ENCODE measurements around the gene CSRP1.
"Not testable (repeated sequence)": the region's sequence is repeated elsewhere in the genome, so short reads cannot be mapped to it uniquely, and the experiment has no call there.

CSRP1 gene

DNA sequence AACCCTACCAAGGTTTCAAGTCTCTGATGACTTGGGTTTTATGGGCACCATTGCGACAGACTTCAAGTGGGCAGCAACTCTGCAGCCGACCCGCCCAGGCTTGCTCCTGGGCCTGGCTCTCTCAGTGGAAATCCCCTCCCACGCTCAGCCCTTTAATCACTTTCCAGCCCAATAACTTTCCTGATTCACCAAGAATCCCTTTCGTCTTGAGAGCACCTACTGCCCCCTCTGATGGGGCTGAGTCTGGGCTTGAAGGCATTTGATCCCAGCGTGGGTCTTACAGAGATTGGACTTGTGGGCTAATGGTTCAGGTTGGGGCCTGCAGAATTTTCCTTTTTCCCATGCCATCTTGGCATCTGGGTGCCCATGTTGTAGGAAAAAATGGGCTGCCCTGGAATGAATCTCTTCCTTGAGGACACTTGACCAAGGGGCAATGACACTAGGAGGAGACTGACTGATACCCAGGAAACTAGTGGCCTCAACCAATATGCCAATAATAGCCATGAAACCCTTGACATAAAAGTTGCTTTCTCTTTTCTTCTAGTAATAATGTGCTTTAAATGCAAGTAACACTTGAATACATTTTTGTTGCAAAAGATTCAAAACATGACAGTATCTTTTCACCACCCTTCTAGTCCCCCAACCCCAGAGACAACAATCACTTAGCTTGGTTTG is 30.1 kb downstream of the CSRP1 start:
- H3K9me3 ChIP-seq, result no peaks in the 10 kb centered on the region
- in situ Hi-C loops (cut with MboI; ENCODE audit: low sequenced_read_pairs), result no loop called here
- no peak for DNase-seq (ENCODE audit: low spot score in 2 of 2)
- H3K27me3 ChIP-seq (ENCODE audit: low read depth), result no peaks in the 10 kb centered on the region
- H3K4me1 ChIP-seq, result peaks cover 12% of the 10 kb centered on the region
- no peak overlapping the region for H3K4me3 ChIP-seq
- H3K36me3 ChIP-seq (replicated peaks), result no peaks in the 10 kb centered on the region

DNA sequence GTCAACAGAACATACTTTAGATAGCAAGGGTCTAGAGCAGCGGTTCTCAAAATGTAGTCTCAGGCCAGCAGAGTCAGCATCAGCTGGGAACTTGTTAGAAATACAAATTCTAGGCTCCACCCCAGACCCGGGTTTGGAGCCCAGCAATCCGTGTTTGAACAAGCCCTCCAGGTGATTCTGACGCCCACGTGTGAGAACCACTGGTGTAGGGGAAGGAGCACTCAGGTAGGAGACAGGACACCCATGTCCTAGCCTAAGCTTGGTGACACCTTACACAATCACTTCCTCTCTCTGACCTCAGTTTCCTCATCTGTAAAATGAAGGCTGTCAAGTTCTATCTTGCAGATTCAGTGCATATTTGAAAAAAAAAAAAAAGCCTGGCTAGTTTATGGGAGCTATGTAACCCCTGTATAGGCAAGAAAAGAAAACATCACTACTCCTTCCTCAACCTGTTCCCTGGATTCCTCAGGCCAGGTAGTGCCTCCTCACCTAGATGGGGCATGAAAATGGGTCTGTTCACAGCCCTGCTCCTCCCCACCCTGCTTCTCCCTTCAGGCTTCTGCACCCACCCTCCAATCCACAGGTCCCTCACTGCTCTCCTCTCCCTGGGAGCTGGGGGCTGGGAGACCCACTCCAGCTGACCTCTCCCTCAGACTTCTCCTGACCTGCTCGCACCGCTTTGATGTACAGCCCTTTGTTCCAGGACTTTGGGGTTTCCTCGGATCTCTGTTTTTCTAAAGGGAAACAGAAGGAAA is 30.8 kb downstream of the CSRP1 start:
- Histone ChIP-seq H3K4me1 (peaks cover 8% of the 10 kb centered on the region), H3K36me3 (replicated peaks) (no peaks in the 10 kb centered on the region), H3K9me3 (no peaks in the 10 kb centered on the region), H3K27me3 (ENCODE audit: low read depth) (no peaks in the 10 kb centered on the region), H3K4me3 (no peak overlapping the region)
- DNase-seq (ENCODE audit: low spot score in 2 of 2), result no peak
- in situ Hi-C loops (cut with MboI; ENCODE audit: low sequenced_read_pairs), result no loop called here

DNA sequence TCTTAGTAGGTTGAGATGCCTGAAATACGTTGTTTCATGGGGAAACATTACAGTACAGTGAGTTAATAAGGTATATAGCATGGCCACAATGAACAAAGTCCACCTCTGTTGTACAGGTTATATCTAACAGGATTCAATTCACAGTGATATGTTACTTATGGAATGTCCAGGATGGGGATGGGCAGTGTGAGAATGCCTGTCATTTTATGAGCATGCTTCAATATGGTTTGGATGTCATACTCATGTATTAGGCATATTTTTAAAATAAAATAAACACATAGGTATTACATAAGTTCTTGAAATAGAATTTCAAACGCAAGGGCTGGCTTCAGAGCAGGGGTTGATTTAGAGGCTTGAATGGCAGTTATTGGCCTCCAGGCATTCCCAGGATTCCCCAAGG is 31.8 kb downstream of the CSRP1 start:
- in situ Hi-C loops (cut with MboI; ENCODE audit: low sequenced_read_pairs), result no loop called here

DNA sequence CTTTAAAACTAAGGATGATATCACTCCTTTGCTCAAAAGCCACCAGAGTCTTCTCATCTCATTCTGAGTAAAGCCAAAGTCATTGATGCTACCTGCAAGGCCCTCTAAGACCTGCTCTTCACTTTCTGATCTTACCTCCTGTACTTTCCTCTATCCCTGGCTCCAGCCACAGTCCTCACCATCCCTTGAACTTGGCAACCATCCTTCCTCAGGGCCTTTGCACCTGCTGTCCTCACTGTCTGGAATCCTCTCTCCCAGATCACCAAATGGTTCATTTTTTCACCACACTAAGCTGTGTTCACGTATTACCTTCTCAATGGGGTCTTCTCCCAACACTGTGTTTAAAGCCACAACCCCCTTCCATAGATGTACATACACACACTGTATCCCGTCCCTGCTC is 33.6 kb downstream of the CSRP1 start:
- H3K27me3 ChIP-seq (ENCODE audit: low read depth), result no peaks in the 10 kb centered on the region
- no peaks in the 10 kb centered on the region for H3K9me3 ChIP-seq
- in situ Hi-C loops (cut with MboI; ENCODE audit: low sequenced_read_pairs), result no loop called here
- peaks cover 2% of the 10 kb centered on the region; the same call in 1 of the 2 replicates for H3K4me1 ChIP-seq
- no peak overlapping the region for H3K4me3 ChIP-seq
- DNase-seq (ENCODE audit: low spot score in 2 of 2), result no peak
- H3K36me3 ChIP-seq (replicated peaks), result no peaks in the 10 kb centered on the region

More for the DNA sequence above, 31.8 kb downstream of the CSRP1 start:
- no peak for DNase-seq (ENCODE audit: low spot score in 2 of 2)
- Histone ChIP-seq H3K27me3 (ENCODE audit: low read depth) (no peaks in the 10 kb centered on the region), H3K36me3 (replicated peaks) (no peaks in the 10 kb centered on the region), H3K9me3 (no peaks in the 10 kb centered on the region), H3K4me1 (peaks cover 3% of the 10 kb centered on the region; the same call in 1 of the 2 replicates), H3K4me3 (no peak overlapping the region)

DNA sequence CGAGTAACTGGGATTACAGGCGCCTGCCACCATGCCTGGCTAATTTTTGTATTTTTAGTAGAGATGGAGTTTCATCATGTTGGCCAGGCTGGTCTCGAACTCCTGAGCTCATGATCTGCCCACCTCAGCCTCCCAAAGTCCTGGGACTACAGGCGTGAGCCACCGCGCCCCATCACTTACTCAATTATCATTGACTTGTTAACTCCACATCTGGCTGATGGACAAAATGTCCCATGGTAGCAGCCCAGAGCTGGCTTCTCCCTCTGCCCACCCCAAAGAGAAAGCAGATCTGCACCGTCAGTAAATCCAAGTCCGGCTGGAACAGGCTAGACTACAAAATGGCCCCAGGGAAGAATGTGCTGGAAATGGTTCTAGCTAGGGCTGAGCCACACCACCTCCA is 34.6 kb downstream of the CSRP1 start:
- H3K27me3 ChIP-seq (ENCODE audit: low read depth); DNase-seq (ENCODE audit: low spot score in 2 of 2); in situ Hi-C loops (cut with MboI; ENCODE audit: low sequenced_read_pairs): not testable (repeated sequence)

DNA sequence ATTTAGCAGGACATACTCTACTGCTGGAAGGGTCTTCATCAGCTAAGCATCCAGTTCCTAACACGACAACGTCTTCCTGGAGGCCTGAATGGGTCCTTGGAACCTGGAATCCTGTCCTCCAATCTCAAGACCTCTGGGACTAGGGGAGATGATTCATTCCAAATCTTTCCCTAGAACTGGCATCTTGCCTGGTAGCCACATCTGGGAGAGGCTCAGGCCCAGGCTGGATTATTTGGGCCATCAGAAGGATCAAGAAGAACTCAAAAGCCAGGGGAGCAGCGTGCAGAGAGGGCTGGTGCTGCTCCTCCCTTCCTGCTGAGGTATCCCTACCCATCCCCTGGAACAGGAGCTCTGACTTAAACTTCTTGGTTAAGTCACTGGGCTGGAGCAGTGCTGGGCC is 35.2 kb downstream of the CSRP1 start:
- no peaks in the 10 kb centered on the region for H3K27me3 ChIP-seq (ENCODE audit: low read depth)
- no peaks in the 10 kb centered on the region for H3K36me3 ChIP-seq (replicated peaks)
- H3K9me3 ChIP-seq, result no peaks in the 10 kb centered on the region
- no peak overlapping the region for H3K4me3 ChIP-seq
- in situ Hi-C loops (cut with MboI; ENCODE audit: low sequenced_read_pairs), result no loop called here
- no peak for DNase-seq (ENCODE audit: low spot score in 2 of 2)
- H3K4me1 ChIP-seq, result peaks cover 2% of the 10 kb centered on the region; the same call in 1 of the 2 replicates

More for the DNA sequence above, 34.6 kb downstream of the CSRP1 start:
- H3K4me1 ChIP-seq; H3K4me3 ChIP-seq; H3K36me3 ChIP-seq (replicated peaks); H3K9me3 ChIP-seq: not testable (repeated sequence)

DNA sequence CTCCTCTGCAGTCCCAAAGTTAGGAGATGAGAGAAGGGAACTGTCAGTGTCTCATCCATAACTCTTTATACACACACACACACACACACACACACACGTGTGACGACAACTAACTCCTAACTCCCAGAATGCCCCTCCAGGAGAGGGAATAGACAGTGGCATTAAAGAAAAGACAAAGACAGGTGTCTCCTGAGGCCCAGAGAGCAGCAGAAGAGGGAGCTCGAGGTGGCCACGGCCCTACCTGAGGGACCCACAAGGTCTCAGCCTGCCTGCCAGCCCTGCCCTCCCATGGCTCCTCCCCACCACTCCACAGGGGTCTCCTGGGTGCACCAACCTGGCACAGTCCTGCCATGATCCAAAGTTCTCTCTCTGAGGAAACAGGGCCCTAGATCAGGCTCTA is 36.3 kb downstream of the CSRP1 start:
- in situ Hi-C loops (cut with MboI; ENCODE audit: low sequenced_read_pairs), result no loop called here
- Histone ChIP-seq H3K4me3 (no peak overlapping the region), H3K9me3 (no peaks in the 10 kb centered on the region), H3K4me1 (peaks cover 2% of the 10 kb centered on the region; the same call in 1 of the 2 replicates), H3K36me3 (replicated peaks) (no peaks in the 10 kb centered on the region), H3K27me3 (ENCODE audit: low read depth) (no peaks in the 10 kb centered on the region)
- no peak for DNase-seq (ENCODE audit: low spot score in 2 of 2)

DNA sequence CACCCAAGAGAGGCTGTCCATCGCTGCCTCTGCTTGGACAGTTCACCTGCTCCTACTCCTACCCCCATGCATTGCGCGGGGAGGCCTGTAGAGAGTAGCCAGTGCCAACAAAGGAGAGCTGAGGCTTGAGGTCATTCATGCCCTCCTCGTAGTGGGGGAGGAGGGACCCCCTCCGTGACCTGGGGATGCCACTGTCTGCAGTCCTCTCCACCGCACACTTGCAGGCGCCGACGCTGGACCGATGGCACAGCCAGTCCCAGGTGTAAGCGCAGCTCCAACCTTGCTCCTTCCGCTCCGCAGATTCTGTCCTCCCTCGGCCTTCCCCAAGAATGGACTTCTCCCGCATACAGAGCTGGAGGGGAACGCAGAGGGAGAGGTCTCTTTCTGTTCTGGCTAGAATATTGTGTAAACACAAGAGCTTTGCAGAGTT is 37.3 kb downstream of the CSRP1 start:
- Histone ChIP-seq H3K27me3 (ENCODE audit: low read depth) (no peaks in the 10 kb centered on the region), H3K4me3 (peak overlapping the region; percentile 51), H3K36me3 (replicated peaks) (no peaks in the 10 kb centered on the region), H3K9me3 (no peaks in the 10 kb centered on the region), H3K4me1 (peaks cover 2% of the 10 kb centered on the region; the same call in 1 of the 2 replicates)
- DNase-seq (ENCODE audit: low spot score in 2 of 2), result no peak
- in situ Hi-C loops (cut with MboI; ENCODE audit: low sequenced_read_pairs), result no loop called here

DNA sequence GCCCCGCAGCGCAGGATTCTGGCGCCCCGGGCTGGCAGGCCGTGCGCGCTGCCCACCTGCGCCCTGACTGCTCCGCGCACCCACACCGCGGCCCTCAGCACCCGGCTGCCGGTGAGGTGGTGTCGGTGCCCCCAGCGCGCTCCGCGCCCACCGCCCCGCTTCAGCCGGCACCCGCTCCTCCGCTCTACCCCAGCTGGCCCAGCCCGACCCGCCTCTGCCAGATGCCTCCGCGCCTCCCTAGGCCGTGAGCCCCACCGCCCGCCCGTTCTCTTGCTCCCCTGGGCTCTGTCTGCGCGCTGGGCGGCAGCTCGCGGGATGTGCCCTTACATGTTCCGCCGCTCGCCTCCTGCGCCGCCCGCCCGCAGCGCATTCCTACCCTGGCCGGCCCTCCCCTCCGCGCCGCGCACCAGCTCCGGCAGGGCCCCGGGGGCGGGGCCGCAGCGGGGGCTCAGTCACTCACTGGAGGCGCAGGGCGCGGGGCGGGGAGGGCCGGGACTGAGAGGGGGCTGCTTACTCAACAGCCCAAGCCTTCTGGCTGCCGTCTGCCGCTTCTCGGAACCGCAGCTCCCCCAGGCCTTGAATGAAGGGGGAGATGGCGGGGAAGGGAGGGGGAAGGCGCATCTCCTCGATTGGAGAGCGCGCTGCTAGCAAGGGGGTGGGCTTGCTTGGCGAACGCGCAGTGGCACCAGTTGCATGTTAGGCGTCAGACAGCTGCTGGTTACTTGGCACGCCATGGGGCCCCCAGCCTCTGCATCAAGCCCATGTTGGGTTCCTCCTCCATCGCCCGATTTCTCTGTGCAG is 37.9 kb downstream of the CSRP1 start, which contains the start of gene PHLDA3:
TSS of gene PHLDA3 (minus strand) at position 345 of the 801 bp plus-strand sequence. CDS start 402 bp downstream, outside the sequence.
- H3K4me3 ChIP-seq, result peak within 1 kb of the TSS; percentile 51
- peak; percentile 74 to 89 for DNase-seq (ENCODE audit: low spot score in 2 of 2)

DNA sequence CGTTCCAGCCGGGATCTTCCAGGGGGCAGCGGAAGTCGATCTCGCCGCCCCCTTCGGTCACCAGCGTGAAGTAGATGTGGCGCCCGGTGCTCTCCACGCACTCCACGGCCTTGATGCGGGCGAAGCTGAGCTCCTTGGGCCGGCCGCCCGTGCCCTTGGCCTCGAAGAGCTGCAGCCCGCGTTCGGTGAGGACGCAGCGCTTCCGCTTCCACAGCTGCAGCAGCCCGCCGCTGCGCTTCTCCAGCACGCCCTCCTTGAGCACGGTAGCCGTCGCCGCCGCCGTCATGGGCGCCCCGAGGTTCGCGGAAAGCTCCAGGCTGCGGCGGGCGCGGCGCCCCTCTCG is 38.5 kb downstream of the CSRP1 start:
- no peaks in the 10 kb centered on the region for H3K36me3 ChIP-seq (replicated peaks)
- DNase-seq (ENCODE audit: low spot score in 2 of 2), result peak in 1 of 2 experiments; percentile 36
- H3K9me3 ChIP-seq, result no peaks in the 10 kb centered on the region
- H3K4me3 ChIP-seq, result peak overlapping the region; percentile 51
- peaks cover 2% of the 10 kb centered on the region; the same call in 1 of the 2 replicates for H3K4me1 ChIP-seq
- in situ Hi-C loops (cut with MboI; ENCODE audit: low sequenced_read_pairs), result no loop called here
- no peaks in the 10 kb centered on the region for H3K27me3 ChIP-seq (ENCODE audit: low read depth)

More for the DNA sequence above, 37.9 kb downstream of the CSRP1 start, which contains the start of gene PHLDA3:
- Histone ChIP-seq H3K27me3 (ENCODE audit: low read depth) (no peaks in the 10 kb centered on the region), H3K9me3 (no peaks in the 10 kb centered on the region), H3K4me1 (peaks cover 2% of the 10 kb centered on the region; the same call in 1 of the 2 replicates), H3K36me3 (replicated peaks) (no peaks in the 10 kb centered on the region)
- in situ Hi-C loops (cut with MboI; ENCODE audit: low sequenced_read_pairs), result no loop called here

DNA sequence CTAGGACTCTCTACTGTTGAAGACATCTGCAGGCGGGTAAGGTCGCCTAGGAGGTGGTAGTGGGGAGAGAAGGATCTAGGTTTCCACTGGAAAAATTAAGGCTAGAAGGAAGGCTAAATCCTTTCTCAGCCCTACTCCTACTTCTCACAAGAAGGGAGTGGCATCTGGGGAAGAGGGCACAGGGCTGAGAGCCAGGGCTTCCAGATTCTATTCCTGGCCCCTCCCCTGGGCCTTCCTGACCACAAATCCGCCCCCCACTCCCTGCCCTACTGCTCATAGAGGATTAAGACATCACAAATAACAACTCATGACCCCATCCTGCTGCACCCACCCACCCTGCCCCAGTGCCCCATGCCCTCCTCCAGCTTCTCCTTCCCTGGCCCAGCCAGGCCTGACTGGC is 40.4 kb downstream of the CSRP1 start:
- peaks cover 2% of the 10 kb centered on the region; the same call in 1 of the 2 replicates for H3K4me1 ChIP-seq
- no peak for DNase-seq (ENCODE audit: low spot score in 2 of 2)
- no peak overlapping the region for H3K4me3 ChIP-seq
- no peaks in the 10 kb centered on the region for H3K27me3 ChIP-seq (ENCODE audit: low read depth)
- in situ Hi-C loops (cut with MboI; ENCODE audit: low sequenced_read_pairs), result no loop called here
- no peaks in the 10 kb centered on the region for H3K9me3 ChIP-seq
- H3K36me3 ChIP-seq (replicated peaks), result no peaks in the 10 kb centered on the region

DNA sequence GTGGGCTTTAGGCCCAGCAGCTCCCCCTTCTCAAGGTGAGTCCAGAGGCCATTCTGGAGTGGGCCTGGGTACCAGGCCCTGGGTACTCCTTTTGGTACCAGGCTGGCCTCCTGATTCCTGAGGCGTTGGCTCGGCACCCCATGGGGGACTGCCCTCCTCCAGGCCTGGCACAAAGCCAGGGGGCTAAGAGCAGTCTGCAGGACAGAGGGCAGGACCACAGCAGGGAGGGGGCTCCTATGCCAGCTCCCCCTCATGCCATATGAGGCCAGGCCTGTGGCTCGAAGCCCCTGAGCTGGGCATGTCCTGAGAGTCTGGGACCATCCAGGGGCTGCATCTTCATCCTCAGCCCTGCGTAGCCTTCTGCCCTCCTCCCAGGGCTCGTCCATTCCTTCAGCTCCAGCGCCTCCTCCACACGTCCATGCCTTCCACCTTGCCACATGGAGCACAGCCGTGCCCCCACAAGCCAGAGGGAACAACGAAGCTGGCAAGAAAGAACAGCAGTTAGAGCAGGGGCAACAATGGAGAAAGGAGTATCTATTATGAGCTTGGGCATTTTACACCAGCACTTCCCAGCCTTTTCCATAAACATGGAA is 41.1 kb downstream of the CSRP1 start:
- Histone ChIP-seq H3K27me3 (ENCODE audit: low read depth) (no peaks in the 10 kb centered on the region), H3K4me1 (peaks cover 2% of the 10 kb centered on the region; the same call in 1 of the 2 replicates), H3K4me3 (no peak overlapping the region), H3K9me3 (no peaks in the 10 kb centered on the region), H3K36me3 (replicated peaks) (no peaks in the 10 kb centered on the region)
- in situ Hi-C loops (cut with MboI; ENCODE audit: low sequenced_read_pairs), result no loop called here
- DNase-seq (ENCODE audit: low spot score in 2 of 2), result no peak

DNA sequence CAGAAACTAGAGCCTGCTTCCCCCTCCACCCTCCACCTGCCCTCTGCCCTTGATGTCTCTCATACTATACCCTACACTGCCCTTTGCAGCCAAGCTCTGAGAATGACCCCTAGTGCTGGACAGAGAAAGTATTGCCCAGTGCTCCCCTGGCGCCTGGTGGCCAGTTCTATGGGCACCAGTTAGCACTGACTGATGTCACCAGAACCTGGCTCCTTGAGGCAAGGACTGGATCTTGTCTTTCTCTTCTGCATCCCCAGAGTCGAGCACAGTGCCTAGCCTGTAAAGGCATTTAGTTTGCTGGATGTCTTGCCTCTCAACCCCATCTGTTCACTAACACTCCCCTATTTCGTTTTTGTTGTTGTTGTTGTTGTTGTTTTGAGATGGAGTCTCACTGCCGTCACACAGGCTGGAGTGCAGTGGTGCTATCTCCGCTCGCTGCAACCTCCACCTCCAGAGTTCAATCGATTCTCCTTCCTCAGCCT is 43.8 kb downstream of the CSRP1 start:
- Histone ChIP-seq H3K36me3 (replicated peaks) (no peaks in the 10 kb centered on the region), H3K4me1 (no peaks in the 10 kb centered on the region; the same call in 1 of the 2 replicates)
- in situ Hi-C loops (cut with MboI; ENCODE audit: low sequenced_read_pairs), result no loop called here

More for the DNA sequence above, 43.8 kb downstream of the CSRP1 start:
- Histone ChIP-seq H3K4me3 (no peak overlapping the region), H3K27me3 (ENCODE audit: low read depth) (no peaks in the 10 kb centered on the region), H3K9me3 (no peaks in the 10 kb centered on the region)
- no peak for DNase-seq (ENCODE audit: low spot score in 2 of 2)

All from HAP-1 (cell line).